Heart left ventricle (tissue), 13 donors: Measurements from ENCODE around the gene TUNAR.

Experiments
- CTCF ChIP-seq, 12 donors: fragments of 200-600 bp; sonication (generic) in 4 of 12; IDR thresholded peaks; one replicate each; pipeline versions ENCODE4 v1.5.0 to v1.8.0; 2018 to 2022; ENCODE audit warnings: antibody characterized with exemption in 12 of 12, mild to moderate bottlenecking in 5 of 12
- POLR2A ChIP-seq, 2 donors: fragments of 450-650 bp; IDR thresholded peaks; one replicate each; pipeline ENCODE4 v1.6.1; 2017; ENCODE audit warnings: antibody characterized with exemption in 2 of 2, mild to moderate bottlenecking in 2 of 2, moderate library complexity in 2 of 2
- donor health status: ischemic (EF 13 %, LVEDD 7.1; RV severe dilation, severe dysfunction).
- donor health status: DM: no; HTN: yes; CAD: no.
- donor health status: DM: no; HTN: no; CAD: no.
- donor health status: ischemic (EF 25% LVEDD 6.9; RV normal size, moderate dysfunction).
- donor health status: ischemic (EF 25% LVEDD 5.7; RV mildly dilated, moderate dysfunction).
- donor health status: ischemic (EF 35%, LVEDD 5.7; RV mildly dilated, moderate dysfunction).
- donor health status: nonischemic (EF 11% LVEDD 7.7; RV severe dilation, severe dysfunction).
- donor health status: DM: yes; HTN: yes; CAD: no.
- donor health status: PGD.
- donor health status: ischemic (EF 29% LVEDD 5.4; RV normal size, mild dysfunction).
- donor health status: nonischemic (EF 23%, LVEDD 6.1; RV moderate dilation, normal function).

DNA sequence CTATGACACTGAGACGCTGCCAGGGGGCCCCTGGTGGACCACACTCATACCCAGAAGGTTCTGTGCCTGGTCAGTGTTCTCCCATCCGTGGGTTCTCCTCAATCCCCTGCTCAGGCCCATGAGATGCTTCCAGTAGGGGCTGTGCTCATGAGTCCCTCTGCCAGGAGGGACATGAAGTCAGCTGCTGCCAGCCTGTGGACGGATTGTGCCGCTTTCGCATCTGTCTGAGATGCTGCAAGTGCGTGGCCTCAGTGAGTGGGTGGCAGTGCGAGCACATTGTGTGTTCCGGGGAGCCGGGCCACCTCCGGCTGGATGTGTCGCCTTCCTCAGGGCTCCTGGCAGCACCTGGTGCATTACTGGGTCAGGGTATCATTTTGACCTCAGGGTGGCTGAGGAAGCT is 15.5 kb downstream of the TUNAR start:
- TF ChIP-seq CTCF (IDR thresholded peaks at IDR 0.05) (no peak), POLR2A (IDR thresholded peaks at IDR 0.05) (no peak)
